OCI-LY3 (cell line): ENCODE data around the gene HNRNPLL.
A peak's percentile ranks its signal among the peaks of the same experiment; 100 is the strongest.

ENCODE experiments used
- H2AFZ ChIP-seq: fragments of 200-600, 300-600 bp; shearing (Covaris generic); 2 replicates; pipeline ENCODE4 v1.6.0; 2014; ENCODE audit warnings: antibody characterized with exemption, low read depth, low read length
- H3K27ac ChIP-seq: fragments of 200-600, 300-600 bp; sonication (generic); 2 replicates; pipeline ENCODE4 v1.5.1; 2014; ENCODE audit warnings: mild to moderate bottlenecking, low read length, moderate library complexity, mixed read lengths
- H3K27me3 ChIP-seq: fragments of 200-600, 300-600 bp; sonication (generic); 2 replicates; pipeline ENCODE4 v1.6.1; 2014; ENCODE audit warnings: low read depth, low read length, mixed read lengths
- H3K36me3 ChIP-seq: fragments of 200-600, 300-600 bp; sonication (generic); replicated peaks from 2 replicates; pipeline ENCODE3; 2014; ENCODE audit warnings: low read depth, low read length, mixed read lengths
- H3K4me1 ChIP-seq: fragments of 300-600, 200-600 bp; sonication (generic); 2 replicates; pipeline ENCODE4 v1.6.1; 2014; ENCODE audit warnings: low read length, mixed read lengths
- H3K4me2 ChIP-seq: fragments of 200-600, 300-600 bp; sonication (generic); 2 replicates; pipeline ENCODE4 v1.6.1; 2014; ENCODE audit warnings: low read length, mixed read lengths
- H3K4me3 ChIP-seq: fragments of 300-600, 200-600 bp; sonication (generic); 2 replicates; pipeline ENCODE4 v1.5.1; 2014; ENCODE audit warnings: antibody characterized with exemption, mild to moderate bottlenecking, low read length, moderate library complexity
- H3K79me2 ChIP-seq: fragments of 300-600, 200-600 bp; shearing (Covaris generic); 2 replicates; pipeline ENCODE4 v1.6.1; 2014; ENCODE audit warnings: mild to moderate bottlenecking, low read length, mixed read lengths
- H3K9ac ChIP-seq: fragments of 300-600, 200-600 bp; shearing (Covaris generic); 2 replicates; pipeline ENCODE4 v1.6.0; 2014; ENCODE audit warnings: mild to moderate bottlenecking, low read length, moderate library complexity
- H3K9me3 ChIP-seq: fragments of 200-600, 300-600 bp; shearing (Covaris generic); 2 replicates; pipeline ENCODE4 v1.6.1; 2014; ENCODE audit warnings: low read length, mixed read lengths; ENCODE audit not compliant: insufficient read depth
- H4K20me1 ChIP-seq: fragments of 200-600, 300-600 bp; sonication (generic); 2 replicates; pipeline ENCODE4 v1.6.1; 2016; ENCODE audit warnings: low read length, mixed read lengths; ENCODE audit not compliant: insufficient read depth
- EZH2phosphoT487 ChIP-seq: fragments of 200-600 bp; shearing (Covaris generic); IDR thresholded peaks from 2 replicates; pipeline ENCODE4 v1.6.1; 2018; ENCODE audit warnings: antibody characterized with exemption, mixed run types, low read depth
- TF ChIP-seq, protein P1 (sequence below): fragments of 200-600, 300-600 bp; sonication (generic); IDR thresholded peaks from 2 replicates; pipeline ENCODE4 v1.5.1; 2014; ENCODE audit warnings: antibody characterized with exemption, low read length, low read depth

Gene HNRNPLL

DNA sequence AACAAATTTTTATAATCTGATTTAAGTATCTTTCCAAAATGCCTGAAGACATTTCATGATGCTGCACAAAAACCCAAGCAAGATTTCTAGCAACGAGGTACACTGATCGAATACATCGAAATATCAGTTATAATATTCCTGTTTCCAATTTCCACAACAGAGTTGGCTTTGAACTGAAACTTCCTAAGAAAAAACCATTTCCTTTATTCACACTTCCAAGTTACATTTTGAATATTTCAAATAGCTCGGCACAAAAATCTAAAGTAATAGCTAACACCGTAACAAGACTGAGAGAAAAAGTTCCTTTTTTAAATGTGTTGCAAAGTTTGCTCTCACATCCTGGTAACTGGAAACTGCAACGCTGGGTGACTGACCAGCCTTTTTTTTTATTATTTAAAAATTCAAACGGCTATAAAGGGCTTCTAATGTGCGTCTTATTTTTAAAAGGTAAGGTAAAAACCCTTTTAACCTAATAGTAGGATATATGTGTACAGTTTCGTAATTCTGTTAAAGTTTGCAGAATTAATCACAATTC, 1.7 kb downstream of the HNRNPLL start:
- H3K27ac ChIP-seq: 0 out of 2 replicates have a peak overlapping the region, but pooled peaks have one; percentile 63
- peak overlapping the region; percentile 81 for H3K4me2 ChIP-seq
- H3K36me3 ChIP-seq: no peaks in the 10 kb centered on the region
- H2AFZ ChIP-seq: no peak overlapping the region
- H3K9me3 ChIP-seq: no peaks in the 10 kb centered on the region
- peaks cover 24% of the 10 kb centered on the region for H3K4me1 ChIP-seq
- no peak for TF ChIP-seq EZH2phosphoT487
- TF ChIP-seq, protein P1, sequence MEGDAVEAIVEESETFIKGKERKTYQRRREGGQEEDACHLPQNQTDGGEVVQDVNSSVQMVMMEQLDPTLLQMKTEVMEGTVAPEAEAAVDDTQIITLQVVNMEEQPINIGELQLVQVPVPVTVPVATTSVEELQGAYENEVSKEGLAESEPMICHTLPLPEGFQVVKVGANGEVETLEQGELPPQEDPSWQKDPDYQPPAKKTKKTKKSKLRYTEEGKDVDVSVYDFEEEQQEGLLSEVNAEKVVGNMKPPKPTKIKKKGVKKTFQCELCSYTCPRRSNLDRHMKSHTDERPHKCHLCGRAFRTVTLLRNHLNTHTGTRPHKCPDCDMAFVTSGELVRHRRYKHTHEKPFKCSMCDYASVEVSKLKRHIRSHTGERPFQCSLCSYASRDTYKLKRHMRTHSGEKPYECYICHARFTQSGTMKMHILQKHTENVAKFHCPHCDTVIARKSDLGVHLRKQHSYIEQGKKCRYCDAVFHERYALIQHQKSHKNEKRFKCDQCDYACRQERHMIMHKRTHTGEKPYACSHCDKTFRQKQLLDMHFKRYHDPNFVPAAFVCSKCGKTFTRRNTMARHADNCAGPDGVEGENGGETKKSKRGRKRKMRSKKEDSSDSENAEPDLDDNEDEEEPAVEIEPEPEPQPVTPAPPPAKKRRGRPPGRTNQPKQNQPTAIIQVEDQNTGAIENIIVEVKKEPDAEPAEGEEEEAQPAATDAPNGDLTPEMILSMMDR: no peak
- peaks cover 31% of the 10 kb centered on the region for H4K20me1 ChIP-seq
- H3K4me3 ChIP-seq: peak overlapping the region; percentile 95
- peaks cover 66% of the 10 kb centered on the region for H3K79me2 ChIP-seq
- H3K27me3 ChIP-seq: peaks cover 3% of the 10 kb centered on the region
- H3K9ac ChIP-seq: peak overlapping the region; percentile 94

DNA sequence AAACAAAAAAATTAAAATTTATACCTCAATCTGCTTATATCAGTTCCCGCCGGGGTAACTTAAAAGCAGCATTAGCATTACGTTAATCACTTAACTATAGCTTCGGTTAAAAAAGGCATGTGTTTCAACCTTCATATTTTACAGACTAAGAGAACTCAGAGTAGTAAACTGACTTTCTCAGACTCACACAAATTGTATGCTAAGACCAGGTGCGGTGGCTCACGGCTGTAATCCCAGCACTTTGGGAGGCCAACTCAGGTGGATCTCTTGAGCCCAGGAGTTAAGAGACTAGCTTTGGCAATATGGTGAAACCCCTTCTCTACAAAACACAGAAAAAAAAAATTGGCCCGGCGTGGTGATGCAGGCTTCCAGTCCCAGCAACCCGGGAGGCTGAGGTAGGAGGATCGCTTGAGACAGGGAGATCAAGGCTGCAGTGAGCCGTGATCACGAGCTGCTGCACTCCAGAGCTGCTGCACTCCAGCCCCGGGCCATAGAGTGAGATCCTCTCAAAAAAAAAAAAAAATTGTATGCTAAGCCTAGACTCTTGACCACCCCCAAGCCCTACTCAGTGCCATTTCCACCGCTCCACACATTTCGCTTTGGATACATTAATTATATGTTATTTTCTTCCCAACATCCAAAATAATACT, 2.4 kb downstream of the HNRNPLL start:
- Histone ChIP-seq H3K27me3 (peaks cover 3% of the 10 kb centered on the region), H4K20me1 (peaks cover 31% of the 10 kb centered on the region), H3K9ac (no peak overlapping the region), H3K4me2 (peak overlapping the region; percentile 81), H3K79me2 (peaks cover 72% of the 10 kb centered on the region), H3K4me3 (peak overlapping the region; percentile 95; the same call in 1 of the 2 replicates), H2AFZ (no peak overlapping the region), H3K4me1 (peaks cover 28% of the 10 kb centered on the region), H3K27ac (no peak overlapping the region), H3K36me3 (no peaks in the 10 kb centered on the region), H3K9me3 (no peaks in the 10 kb centered on the region)
- TF ChIP-seq EZH2phosphoT487: no peak
- TF ChIP-seq, protein P1: no peak

DNA sequence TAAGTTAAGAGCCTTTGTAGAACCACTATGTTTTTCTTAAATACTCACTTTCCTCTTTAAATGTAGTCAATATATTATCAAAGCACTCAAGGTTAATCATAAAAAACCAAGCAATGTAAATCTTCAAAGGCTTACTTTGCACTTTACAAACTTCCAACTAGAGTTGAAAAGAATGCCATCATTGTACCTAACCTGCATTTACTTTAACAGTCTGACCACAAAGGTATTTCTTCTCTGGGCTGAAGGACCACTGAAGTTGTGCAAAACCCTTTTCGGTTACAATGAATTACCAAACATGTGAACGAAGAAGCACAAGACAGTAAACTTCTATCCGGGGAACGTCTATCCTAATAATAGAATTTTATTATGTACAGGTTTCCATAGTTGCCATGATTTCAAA, 3.0 kb downstream of the HNRNPLL start:
- Histone ChIP-seq H3K79me2 (peaks cover 75% of the 10 kb centered on the region), H2AFZ (no peak overlapping the region), H3K36me3 (no peaks in the 10 kb centered on the region), H3K27ac (no peak overlapping the region), H3K27me3 (no peaks in the 10 kb centered on the region; the same call in 1 of the 2 replicates), H4K20me1 (peaks cover 31% of the 10 kb centered on the region), H3K4me3 (no peak overlapping the region), H3K9ac (no peak overlapping the region), H3K4me1 (peaks cover 28% of the 10 kb centered on the region), H3K9me3 (no peaks in the 10 kb centered on the region), H3K4me2 (no peak overlapping the region)
- TF ChIP-seq, protein P1: no peak
- TF ChIP-seq EZH2phosphoT487: no peak

DNA sequence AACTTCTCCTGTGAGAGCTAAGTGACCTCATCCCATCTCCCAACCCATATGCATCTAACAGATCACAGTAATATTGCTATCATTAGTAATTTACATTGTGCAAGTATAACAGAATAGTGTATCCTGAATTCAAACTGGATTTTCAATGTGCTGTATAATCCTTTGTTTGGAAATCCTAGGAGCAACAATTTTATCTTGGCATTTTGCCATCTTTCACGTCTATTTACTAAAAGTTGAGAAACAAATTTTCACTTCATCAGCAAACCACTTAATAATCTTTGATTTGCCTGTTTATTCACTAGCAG, 3.8 kb downstream of the HNRNPLL start:
- Histone ChIP-seq H3K4me1 (peaks cover 26% of the 10 kb centered on the region), H3K4me2 (no peak overlapping the region), H4K20me1 (peaks cover 33% of the 10 kb centered on the region), H3K9me3 (no peaks in the 10 kb centered on the region), H3K9ac (no peak overlapping the region), H3K4me3 (no peak overlapping the region), H2AFZ (no peak overlapping the region), H3K36me3 (no peaks in the 10 kb centered on the region), H3K79me2 (peaks cover 81% of the 10 kb centered on the region), H3K27ac (no peak overlapping the region), H3K27me3 (no peaks in the 10 kb centered on the region; the same call in 1 of the 2 replicates)
- no peak for TF ChIP-seq EZH2phosphoT487
- TF ChIP-seq, protein P1: no peak
